MV-4-11 (cell line): ENCODE data around the gene ESYT1.

ENCODE experiments used
- DNase-seq: peaks from one replicate; lab custom pipeline; 2025; lab: John Stamatoyannopoulos, UW

ESYT1 gene

DNA sequence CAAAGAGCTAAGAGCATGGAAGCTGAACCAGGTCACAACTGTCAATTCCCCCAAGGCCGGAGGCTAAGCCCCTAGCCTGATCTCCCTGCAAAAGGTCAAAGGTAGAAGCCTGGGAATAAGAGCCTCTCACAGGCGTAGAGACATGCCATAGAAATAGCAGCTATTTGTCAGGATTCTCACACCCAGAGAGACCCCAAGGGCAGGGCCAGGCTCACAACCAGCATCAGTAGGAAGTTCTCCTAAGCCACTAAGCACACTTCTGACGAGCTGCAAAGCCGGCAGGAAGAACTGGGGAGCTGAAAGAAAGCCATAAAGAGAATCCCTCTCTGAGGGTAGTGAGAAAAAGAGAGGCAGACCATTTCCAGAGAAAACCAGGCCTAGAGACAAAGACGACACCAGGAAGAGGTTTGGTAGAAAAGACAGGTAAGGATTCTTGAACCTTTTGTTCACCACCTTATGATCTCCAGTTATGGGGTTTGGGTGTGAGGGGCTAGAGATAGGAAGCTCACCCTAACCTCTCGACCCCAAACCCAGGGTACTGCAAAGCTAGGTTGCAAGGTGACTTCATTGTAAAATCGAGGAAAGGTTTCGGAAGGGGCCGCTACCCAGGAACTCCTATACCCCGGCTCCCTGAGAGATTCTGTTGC lies 60.2 kb downstream of the ESYT1 start:
- DNase-seq: peak; percentile 12

DNA sequence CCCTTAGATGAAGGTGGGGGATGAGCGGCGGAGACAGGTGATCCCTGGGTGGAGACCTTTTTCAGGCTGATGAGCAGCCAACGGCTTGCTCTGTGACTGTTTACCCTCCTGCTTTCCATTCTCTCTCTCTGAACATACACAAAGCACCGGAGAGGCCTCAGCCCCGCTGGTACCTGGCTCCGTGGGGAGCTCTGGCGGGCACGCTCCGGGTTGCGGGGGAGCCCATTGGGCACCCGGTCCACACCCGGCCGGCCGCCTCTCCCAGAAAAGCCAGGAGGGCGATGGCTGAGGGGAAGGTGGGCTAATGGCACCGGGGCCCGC lies 60.7 kb downstream of the ESYT1 start:
- DNase-seq: no peak

DNA sequence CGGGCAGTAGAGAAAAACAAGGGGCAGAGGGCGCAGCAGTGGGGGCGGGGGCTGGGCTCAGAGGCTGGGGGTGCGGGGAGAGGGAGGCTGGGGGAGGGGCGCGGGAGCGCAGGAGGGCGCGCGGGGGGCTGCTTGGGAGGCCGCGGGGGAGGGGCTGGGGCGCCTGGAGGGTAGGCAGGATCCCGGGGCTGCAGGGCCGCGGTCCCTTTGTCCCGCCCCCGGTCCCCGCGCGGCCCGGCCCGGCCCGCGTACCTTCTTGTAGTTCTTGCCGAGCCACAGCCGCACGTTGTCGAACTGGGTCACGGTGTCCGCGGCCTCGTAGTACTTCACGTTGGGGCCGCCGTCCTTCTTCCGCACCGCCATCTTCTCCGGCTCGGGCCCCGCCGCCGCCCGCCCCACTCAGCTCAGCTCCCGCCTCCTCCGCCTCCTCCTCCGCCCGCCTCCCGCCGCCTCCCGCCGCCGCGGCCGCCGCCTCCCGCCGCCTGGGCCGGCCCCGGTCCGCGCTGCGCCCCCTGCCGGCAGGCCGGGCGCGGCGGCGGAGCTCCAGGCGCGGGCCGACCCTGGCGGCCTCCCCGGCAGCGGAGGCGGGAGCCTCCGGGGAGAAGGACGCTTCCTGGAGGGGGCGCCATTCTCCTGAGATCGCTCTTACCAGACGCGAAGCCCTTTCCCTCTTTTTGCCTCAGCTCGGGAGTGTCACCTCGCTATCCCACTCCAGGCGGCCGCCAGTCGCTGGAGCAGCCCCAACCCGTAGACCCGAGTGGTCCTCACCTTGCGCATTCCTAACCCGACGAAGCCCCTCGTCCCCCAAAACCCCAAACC lies 61.2 kb downstream of the ESYT1 start, which contains the start of gene SMARCC2:
Gene SMARCC2 (minus strand): TSS at position 385 of the 819 bp plus-strand sequence. CDS start 22 bp downstream, at position 363.
- DNase-seq: peak; percentile 80

DNA sequence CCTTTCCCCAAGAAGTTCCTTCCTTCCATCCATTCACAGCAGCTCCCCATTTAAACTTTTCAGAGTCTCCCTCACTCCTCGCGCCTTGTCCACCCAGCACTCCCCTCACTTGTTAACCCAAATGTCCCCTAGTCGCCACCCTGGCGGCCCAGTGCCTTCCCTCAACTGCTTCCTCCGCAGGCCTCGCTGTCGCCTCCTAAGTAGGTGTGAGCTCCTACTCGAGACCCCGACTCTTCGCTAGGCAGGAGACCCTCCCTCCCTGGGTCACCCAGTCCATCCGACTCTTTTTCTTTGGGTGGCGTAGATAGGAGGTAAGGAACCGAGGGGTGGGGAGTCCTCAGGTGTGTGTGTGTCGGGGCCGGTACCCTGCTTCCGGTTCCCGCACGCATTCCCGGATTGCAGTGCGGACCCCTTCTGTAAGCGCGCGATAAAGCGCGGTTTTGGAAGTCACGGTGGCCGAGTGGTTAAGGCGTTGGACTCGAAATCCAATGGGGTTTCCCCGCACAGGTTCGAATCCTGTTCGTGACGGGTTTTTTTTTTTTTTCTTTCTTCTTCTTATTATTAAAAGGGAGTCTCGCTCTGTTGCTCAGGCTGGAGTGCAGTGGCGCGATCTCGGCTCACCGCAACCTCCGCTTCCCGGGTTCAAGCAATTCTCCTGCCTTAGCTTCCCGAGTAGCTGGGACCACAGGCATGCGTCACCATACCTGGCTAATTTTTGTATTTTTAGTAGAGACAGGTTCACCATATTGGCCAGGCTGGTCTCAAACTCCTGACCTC lies 62.0 kb downstream of the ESYT1 start:
- DNase-seq: peak; percentile 77

DNA sequence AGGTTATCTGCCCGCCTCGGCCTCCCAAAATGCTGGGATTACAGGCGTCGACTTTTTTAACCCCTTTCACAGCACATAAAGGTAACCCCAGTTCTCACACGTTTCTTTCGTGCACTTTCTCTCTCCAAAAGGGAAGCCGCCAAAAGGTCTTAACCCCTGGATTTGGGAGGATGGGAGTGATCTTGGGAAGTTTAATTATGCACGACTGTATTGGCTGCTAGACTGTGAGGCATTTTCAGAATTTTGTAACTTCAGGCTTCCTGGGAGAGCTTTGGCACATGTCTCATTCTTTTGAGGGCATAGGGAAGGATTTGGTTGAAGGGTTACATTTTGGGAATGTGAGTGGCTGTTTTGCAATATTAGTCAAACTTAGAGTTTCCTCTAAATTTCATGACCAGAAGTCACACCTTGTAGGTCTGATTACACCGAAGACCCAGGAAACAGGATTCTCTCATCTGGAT lies 62.7 kb downstream of the ESYT1 start:
- no peak for DNase-seq

DNA sequence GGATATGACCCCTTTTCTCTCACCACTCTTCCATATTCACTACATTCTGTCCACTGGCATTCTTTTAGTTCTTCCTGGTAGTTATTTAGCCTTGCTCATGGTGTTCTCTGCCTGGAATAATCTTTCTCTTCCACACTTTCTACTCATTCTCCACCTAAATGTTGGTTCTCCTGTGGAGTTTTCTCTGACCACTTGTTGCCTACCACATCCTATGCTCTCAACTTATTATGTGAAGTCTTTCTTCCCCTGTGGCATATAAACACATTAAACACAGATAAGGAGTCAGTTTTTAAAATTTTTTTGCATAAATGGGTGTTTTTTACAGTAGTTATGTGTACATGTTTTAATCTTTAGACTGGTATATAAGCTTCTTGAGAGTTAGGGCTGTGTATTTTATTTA lies 64.5 kb downstream of the ESYT1 start:
- no peak for DNase-seq

DNA sequence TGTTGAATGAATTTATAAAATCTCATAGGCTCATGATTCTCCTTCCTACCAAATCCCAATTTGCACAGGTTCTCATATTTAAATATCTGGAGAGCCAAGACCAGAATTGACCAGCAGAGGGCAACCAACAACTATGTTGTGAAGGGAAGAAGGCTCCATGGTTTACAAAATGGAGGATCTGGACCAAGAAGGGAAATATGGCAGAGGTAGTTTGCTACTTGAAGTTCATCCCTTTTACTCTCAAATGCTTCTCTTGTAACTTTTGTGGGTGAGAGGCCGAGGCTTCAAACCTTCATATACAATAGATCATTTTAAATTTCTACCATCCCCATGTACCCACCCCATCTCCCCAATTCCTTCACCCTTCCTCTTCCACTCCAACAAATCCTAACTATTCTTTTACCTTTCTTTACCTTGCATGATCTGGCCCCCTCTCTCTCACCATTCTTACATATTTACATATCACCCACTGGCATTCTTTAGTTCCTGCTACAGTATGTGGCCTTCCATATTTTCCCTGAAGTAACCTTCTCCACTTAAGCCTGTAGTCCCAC lies 65.0 kb downstream of the ESYT1 start:
- DNase-seq: peak; percentile 81
